SK-N-SH treated with all-trans-retinoic acid at 6 μM for 48 hours (cell line): ENCODE data around the gene MGLL.
"Not testable (repeated sequence)": the region's sequence is repeated elsewhere in the genome, so short reads cannot be mapped to it uniquely, and the experiment has no call there.

Experiments
- ARNTL ChIP-seq: fragments of 450-650 bp; formaldehyde crosslinking; IDR thresholded peaks from 2 replicates; pipeline ENCODE4 v1.5.0; 2020; ENCODE audit warnings: low read depth, mild to moderate bottlenecking, moderate library complexity, borderline replicate concordance
- CREB5 ChIP-seq: fragments of 250-450 bp; sonication (Bioruptor Pico); IDR thresholded peaks from 2 replicates; pipeline ENCODE4 v1.5.1; 2020; ENCODE audit warnings: low read depth, mild to moderate bottlenecking, moderate library complexity
- ESRRG ChIP-seq: fragments of 250-450 bp; sonication (Bioruptor Pico); IDR thresholded peaks from 2 replicates; pipeline ENCODE4 v1.6.1; 2021; ENCODE audit warnings: mild to moderate bottlenecking
- ISL1 ChIP-seq: fragments of 250-450 bp; sonication (Bioruptor Pico); IDR thresholded peaks from 2 replicates; pipeline ENCODE4 v2.1.2; 2022; ENCODE audit warnings: mild to moderate bottlenecking, moderate library complexity
- OSR1 ChIP-seq: fragments of 250-450 bp; sonication (Bioruptor Pico); IDR thresholded peaks from 2 replicates; pipeline ENCODE4 v1.8.0; 2022; ENCODE audit warnings: moderate library complexity, mild to moderate bottlenecking, inconsistent platforms
- PATZ1 ChIP-seq: fragments of 250-450 bp; sonication (Bioruptor Pico); IDR thresholded peaks from 2 replicates; pipeline ENCODE4 v1.8.0; 2020; ENCODE audit warnings: mild to moderate bottlenecking, moderate library complexity, borderline replicate concordance
- PPARA ChIP-seq: fragments of 250-450 bp; sonication (Bioruptor Pico); IDR thresholded peaks from 2 replicates; pipeline ENCODE4 v1.5.0; 2020; ENCODE audit warnings: mild to moderate bottlenecking, borderline replicate concordance
- RARB ChIP-seq: fragments of 250-450 bp; sonication (Bioruptor Pico); IDR thresholded peaks from 2 replicates; pipeline ENCODE4 v1.8.0; 2021; ENCODE audit warnings: mild to moderate bottlenecking, moderate library complexity
- TOX ChIP-seq: fragments of 250-450 bp; sonication (Bioruptor Pico); IDR thresholded peaks from 2 replicates; pipeline ENCODE4 v1.8.0; 2021; ENCODE audit warnings: mild to moderate bottlenecking, moderate library complexity, borderline replicate concordance
- TSHZ2 ChIP-seq: fragments of 250-450 bp; sonication (Bioruptor Pico); IDR thresholded peaks from 2 replicates; pipeline ENCODE4 v1.5.0; 2020; ENCODE audit warnings: mild to moderate bottlenecking, moderate library complexity
- ZFP3 ChIP-seq: fragments of 250-450 bp; sonication (Bioruptor Pico); IDR thresholded peaks from 2 replicates; pipeline ENCODE4 v1.5.0; 2020; ENCODE audit warnings: mild to moderate bottlenecking, moderate library complexity
- ZFP30 ChIP-seq: fragments of 450-650 bp; formaldehyde crosslinking; IDR thresholded peaks from 2 replicates; pipeline ENCODE4 v1.5.0; 2022; ENCODE audit warnings: mild to moderate bottlenecking, moderate library complexity
- TF ChIP-seq, protein P1 (sequence below): fragments of 250-450 bp; sonication (Bioruptor Pico); IDR thresholded peaks from 2 replicates; pipeline ENCODE4 v1.5.1; 2021; ENCODE audit warnings: mild to moderate bottlenecking, moderate library complexity
- TF ChIP-seq, protein P2 (sequence below): fragments of 250-450 bp; sonication (Bioruptor Pico); IDR thresholded peaks from 2 replicates; pipeline ENCODE4 v1.8.0; 2021; ENCODE audit warnings: low read depth, mild to moderate bottlenecking, moderate library complexity, borderline replicate concordance

DNA sequence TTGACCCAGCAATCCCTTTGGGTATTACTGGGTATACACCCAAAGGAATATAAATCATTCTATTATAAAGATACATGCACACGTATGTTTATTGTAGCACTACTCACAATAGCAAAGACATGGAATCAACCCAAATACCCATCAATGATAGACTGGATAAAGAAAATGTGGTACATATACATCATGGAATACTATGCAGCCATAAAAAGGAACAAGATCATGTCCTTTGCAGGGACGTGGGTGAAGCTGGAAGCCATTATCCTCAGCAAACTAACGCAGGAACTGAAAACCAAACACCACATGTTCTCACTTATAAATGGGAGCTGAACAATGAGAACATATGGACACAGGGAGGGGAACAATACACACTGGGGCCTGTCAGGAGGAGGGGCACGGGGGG lies 117.5 kb downstream of the MGLL start:
- TF ChIP-seq TSHZ2; ARNTL; CREB5 (CRISPR knock-in tag); PATZ1; ZFP30; RARB (CRISPR knock-in tag); TOX (CRISPR knock-in tag); ISL1 (CRISPR knock-in tag); ESRRG (CRISPR knock-in tag); ZFP3 (CRISPR knock-in tag); PPARA (CRISPR knock-in tag); OSR1 (CRISPR knock-in tag): not testable (repeated sequence)
- TF ChIP-seq, protein P1, sequence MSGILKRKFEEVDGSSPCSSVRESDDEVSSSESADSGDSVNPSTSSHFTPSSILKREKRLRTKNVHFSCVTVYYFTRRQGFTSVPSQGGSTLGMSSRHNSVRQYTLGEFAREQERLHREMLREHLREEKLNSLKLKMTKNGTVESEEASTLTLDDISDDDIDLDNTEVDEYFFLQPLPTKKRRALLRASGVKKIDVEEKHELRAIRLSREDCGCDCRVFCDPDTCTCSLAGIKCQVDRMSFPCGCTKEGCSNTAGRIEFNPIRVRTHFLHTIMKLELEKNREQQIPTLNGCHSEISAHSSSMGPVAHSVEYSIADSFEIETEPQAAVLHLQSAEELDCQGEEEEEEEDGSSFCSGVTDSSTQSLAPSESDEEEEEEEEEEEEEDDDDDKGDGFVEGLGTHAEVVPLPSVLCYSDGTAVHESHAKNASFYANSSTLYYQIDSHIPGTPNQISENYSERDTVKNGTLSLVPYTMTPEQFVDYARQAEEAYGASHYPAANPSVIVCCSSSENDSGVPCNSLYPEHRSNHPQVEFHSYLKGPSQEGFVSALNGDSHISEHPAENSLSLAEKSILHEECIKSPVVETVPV: not testable (repeated sequence)
- TF ChIP-seq, protein P2, sequence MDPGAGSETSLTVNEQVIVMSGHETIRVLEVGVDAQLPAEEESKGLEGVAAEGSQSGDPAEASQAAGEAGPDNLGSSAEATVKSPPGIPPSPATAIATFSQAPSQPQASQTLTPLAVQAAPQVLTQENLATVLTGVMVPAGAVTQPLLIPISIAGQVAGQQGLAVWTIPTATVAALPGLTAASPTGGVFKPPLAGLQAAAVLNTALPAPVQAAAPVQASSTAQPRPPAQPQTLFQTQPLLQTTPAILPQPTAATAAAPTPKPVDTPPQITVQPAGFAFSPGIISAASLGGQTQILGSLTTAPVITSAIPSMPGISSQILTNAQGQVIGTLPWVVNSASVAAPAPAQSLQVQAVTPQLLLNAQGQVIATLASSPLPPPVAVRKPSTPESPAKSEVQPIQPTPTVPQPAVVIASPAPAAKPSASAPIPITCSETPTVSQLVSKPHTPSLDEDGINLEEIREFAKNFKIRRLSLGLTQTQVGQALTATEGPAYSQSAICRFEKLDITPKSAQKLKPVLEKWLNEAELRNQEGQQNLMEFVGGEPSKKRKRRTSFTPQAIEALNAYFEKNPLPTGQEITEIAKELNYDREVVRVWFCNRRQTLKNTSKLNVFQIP (CRISPR knock-in tag): not testable (repeated sequence)
